NCI-H524 (cell line): ENCODE measurements around the gene TMTC1.

Source experiments
- DNase-seq, 2 experiments: peaks; one replicate each; lab custom pipeline; 2025; lab: John Stamatoyannopoulos, UW

Gene TMTC1

GRCh38 chr12:29451888-29452287 is 331.9 kb downstream of the TMTC1 start:
- no peak for DNase-seq
